PC-9 (cell line): Measurements from ENCODE around the gene DUSP2. TPM values are rescaled to one million over a fixed set of nuclear protein-coding genes. Genes with fewer than 3 reads are reported as not detected.

Experiments used
- BruUV-seq: library from RNA; stranded (reverse); fragments of 400-500 nt; replicated peaks from 2 replicates; lab custom pipeline; 2021; lab: Mats Ljungman, UMichigan
- CTCF ChIA-PET: fragments of 300-600 bp; sonication (Branson Sonifier 250); formaldehyde crosslinking; loops from one replicate; lab custom pipeline; 2022; ENCODE audit warnings: antibody characterized with exemption; lab: Charles Lee
- POLR2A ChIA-PET: fragments of 300-600 bp; sonication (Branson Sonifier 250); formaldehyde crosslinking; loops from one replicate; lab custom pipeline; 2022; ENCODE audit warnings: antibody characterized with exemption; ENCODE audit not compliant: unreplicated experiment; lab: Charles Lee
- DNase-seq, 2 experiments: peaks; one replicate each; pipeline versions ENCODE4 v3.0.0 to v3.0.0-alpha.2; 2015 to 2022; ENCODE audit warnings: mixed read lengths in 1 of 2
- H2AFZ ChIP-seq: fragments of 200-600 bp; sonication (generic); 2 replicates; pipeline ENCODE4 v1.8.1; 2017; ENCODE audit warnings: antibody characterized with exemption
- H3F3A ChIP-seq: fragments of 200-600 bp; sonication (generic); 2 replicates; pipeline ENCODE4 v1.8.1; 2017; ENCODE audit warnings: antibody characterized with exemption, mild to moderate bottlenecking, low read depth; ENCODE audit not compliant: insufficient read depth
- H3K27ac ChIP-seq: fragments of 200-600 bp; sonication (generic); 2 replicates; pipeline ENCODE4 v1.6.1; 2016; ENCODE audit warnings: mixed run types
- H3K27me3 ChIP-seq: fragments of 200-600 bp; sonication (generic); 2 replicates; pipeline ENCODE4 v1.6.1; 2016; ENCODE audit warnings: low read depth, mixed run types; ENCODE audit not compliant: insufficient read depth
- H3K36me3 ChIP-seq: fragments of 200-600 bp; sonication (generic); 2 replicates; pipeline ENCODE4 v1.6.1; 2016; ENCODE audit warnings: low read depth, mixed run types
- H3K4me1 ChIP-seq: fragments of 200-600 bp; sonication (generic); replicated peaks from 2 replicates; pipeline ENCODE4 v1.6.1; 2016; ENCODE audit warnings: mixed run types; ENCODE audit not compliant: insufficient read depth
- H3K4me2 ChIP-seq: fragments of 200-600 bp; sonication (generic); 2 replicates; pipeline ENCODE4 v1.6.1; 2017; ENCODE audit warnings: mixed run types
- H3K4me3 ChIP-seq: fragments of 200-600 bp; sonication (generic); 2 replicates; pipeline ENCODE4 v1.6.1; 2016; ENCODE audit warnings: mixed run types
- H3K79me2 ChIP-seq: fragments of 200-600 bp; sonication (generic); 2 replicates; pipeline ENCODE4 v1.6.1; 2017; ENCODE audit warnings: low read depth, mixed run types
- H3K9me2 ChIP-seq: fragments of 200-600 bp; sonication (generic); 2 replicates; pipeline ENCODE4 v1.8.1; 2017; ENCODE audit warnings: mild to moderate bottlenecking; ENCODE audit not compliant: insufficient read depth
- H3K9me3 ChIP-seq: fragments of 200-600 bp; sonication (generic); 2 replicates; pipeline ENCODE4 v1.8.1; 2016; ENCODE audit warnings: low read depth; ENCODE audit not compliant: insufficient read depth
- H4K20me1 ChIP-seq: fragments of 200-600 bp; sonication (generic); 2 replicates; pipeline ENCODE4 v1.8.1; 2017; ENCODE audit not compliant: insufficient read depth
- CTCF ChIP-seq: fragments of 200-600 bp; sonication (generic); conservative IDR thresholded peaks from 2 replicates; pipeline ENCODE4 v1.6.1; 2017; ENCODE audit warnings: mixed run types, antibody characterized with exemption, mild to moderate bottlenecking, moderate library complexity
- EZH2 ChIP-seq: fragments of 200-600 bp; sonication (generic); IDR thresholded peaks from 2 replicates; pipeline ENCODE4 v1.8.0; 2017; ENCODE audit warnings: antibody characterized with exemption, low read depth
- intact Hi-C: fragments of 100-400 bp; cut with micrococcal nuclease; formaldehyde crosslinking; loops from one replicate; pipeline ENCODE4 v1.10.0; 2022; ENCODE audit not compliant: unreplicated experiment
- total RNA-seq: library from RNA; stranded (reverse); gene quantifications from 2 replicates; pipeline ENCODE4 v1.2.3, GENCODE V29; 2021

The DUSP2 gene
- total RNA-seq, 1 experiment from 2014 or later = 4.0 TPM

- H3K27ac ChIP-seq = no peak overlapping the region
- H4K20me1 ChIP-seq = no peaks in the 10 kb centered on the region
- BruUV-seq = no TSS peak
- H3K4me2 ChIP-seq = no peak overlapping the region
- no peaks in the 10 kb centered on the region for H3K79me2 ChIP-seq
- DNase-seq = peak; percentile 51 to 69
- H3F3A ChIP-seq = no peaks in the 10 kb centered on the region; the same call in 1 of the 2 replicates
- CTCF ChIA-PET = interaction anchor here (0.7 kb wide), 1 partner anchor 423 kb away, joined by 4 read pairs; no protein-coding TSS in a partner anchor
- H3K9me3 ChIP-seq = no peaks in the 10 kb centered on the region
- intact Hi-C loops = no loop called here
- 0 out of 2 replicates have a peak, but pooled peaks cover 5% of the 10 kb centered on the region for H3K27me3 ChIP-seq
- no peaks in the 10 kb centered on the region for H3K36me3 ChIP-seq
- no peak overlapping the region for H2AFZ ChIP-seq
- H3K9me2 ChIP-seq = no peaks in the 10 kb centered on the region
- POLR2A ChIA-PET = no interaction called here
- TF ChIP-seq CTCF (no peak), EZH2 (no peak)
- H3K4me1 ChIP-seq = peaks cover 9% of the 10 kb centered on the region
- no peak overlapping the region for H3K4me3 ChIP-seq
These were observed 50.1 kb downstream of the DUSP2 start for GRCh38 chr2:96095116-96095636.

GRCh38 chr2:96093528-96093927 lies 51.7 kb downstream of the DUSP2 start:
- H3K27ac ChIP-seq = no peak overlapping the region
- intact Hi-C loops = loop anchor here (2.0 kb wide), 1 partner anchor 77 kb away; no protein-coding TSS in a partner anchor
- ChIA-PET POLR2A (no interaction called here), CTCF (no interaction called here)
- no peaks in the 10 kb centered on the region for H3K9me3 ChIP-seq
- no peaks in the 10 kb centered on the region for H4K20me1 ChIP-seq
- peaks cover 9% of the 10 kb centered on the region for H3K4me1 ChIP-seq
- H3K79me2 ChIP-seq = no peaks in the 10 kb centered on the region
- H2AFZ ChIP-seq = no peak overlapping the region
- no peaks in the 10 kb centered on the region for H3K9me2 ChIP-seq
- BruUV-seq = no TSS peak
- H3K4me3 ChIP-seq = no peak overlapping the region
- no peak for DNase-seq
- H3K27me3 ChIP-seq = peaks cover 5% of the 10 kb centered on the region; the same call in 1 of the 2 replicates
- no peaks in the 10 kb centered on the region for H3K36me3 ChIP-seq
- H3K4me2 ChIP-seq = no peak overlapping the region
- no peaks in the 10 kb centered on the region; the same call in 1 of the 2 replicates for H3F3A ChIP-seq
- TF ChIP-seq CTCF (no peak), EZH2 (no peak)

Other genes starting within 250 kb of the DUSP2 start
- gene ANKRD36C, start 153.6 kb downstream of the DUSP2 start, total RNA-seq = 25.8 and 28.3 TPM in 2 replicates
- 9.1 and 11.0 TPM in 2 replicates for gene GPAT2, start 110.5 kb downstream of the DUSP2 start, total RNA-seq
- 0.26 and 0.55 TPM in 2 replicates for gene ADRA2B, start 28.9 kb downstream of the DUSP2 start, total RNA-seq
- gene ASTL, start 6.9 kb downstream of the DUSP2 start, total RNA-seq = not detected in 2 replicates
- 171 and 189 TPM in 2 replicates for gene STARD7, start 63.4 kb upstream of the DUSP2 start, total RNA-seq
- gene TMEM127, start 120.6 kb upstream of the DUSP2 start, total RNA-seq = 38.4 and 50.3 TPM in 2 replicates
- 85.3 and 99.5 TPM in 2 replicates for gene CIAO1, start 120.8 kb upstream of the DUSP2 start, total RNA-seq
- 214 and 229 TPM in 2 replicates for gene SNRNP200, start 160.1 kb upstream of the DUSP2 start, total RNA-seq
- gene ITPRIPL1, start 179.9 kb upstream of the DUSP2 start, total RNA-seq = not detected in 2 replicates
- 55.0 and 55.4 TPM in 2 replicates for gene NCAPH, start 190.3 kb upstream of the DUSP2 start, total RNA-seq